K562 (cell line): ENCODE results near the gene PIF1. TPM values are rescaled to one million over a fixed set of nuclear protein-coding genes. Genes with fewer than 3 reads are reported as not detected.
A peak's percentile ranks its signal among the peaks of the same experiment; 100 is the strongest.

Experiments used
- ATAC-seq: fragments of 200-7000 bp; cut with Tn5 transposase; 3 replicates; pipeline ENCODE4 v1.9.1; 2020; ENCODE audit warnings: moderate library complexity
- BruUV-seq: library from RNA; stranded (reverse); fragments of 400-500 nt; replicated peaks from 2 replicates; lab custom pipeline; 2021; lab: Mats Ljungman, UMichigan
- CTCF ChIA-PET: fragments of 300-600 bp; formaldehyde crosslinking; extraction: SDS; loops from one replicate; lab custom pipeline; 2021; ENCODE audit warnings: low intra/inter-chr PET ratio; lab: Yijun Ruan, JAX
- POLR2A ChIA-PET: fragments of 300-600, 350-650 bp; sonication (Branson Sonifier 250); formaldehyde crosslinking; extraction: SDS; loops from one replicate; lab custom pipeline; 2021; ENCODE audit warnings: antibody characterized with exemption, inconsistent platforms; lab: Yijun Ruan, JAX
- DNase-seq, 4 experiments: peaks; one replicate each; pipeline versions ENCODE4 v3.0.0 to v3.0.0-alpha.2; 2011 to 2018; ENCODE audit warnings: low spot score in 3 of 4, mixed read lengths in 3 of 4; ENCODE audit errors: extremely low read depth in 1 of 4
- FAIRE-seq: peaks from 2 replicates; lab custom pipeline; 2011; peaks lifted over from hg19 to GRCh38; lab: Jason Lieb, UNC
- H2AFZ ChIP-seq: 2 replicates; pipeline ENCODE4 v1.6.0; 2011; ENCODE audit warnings: low read depth, low read length, control low read depth, inconsistent platforms
- H3K27ac ChIP-seq: fragments of 200-600 bp; 3 replicates; pipeline ENCODE4 v1.8.0; 2011; ENCODE audit warnings: low read depth, mild to moderate bottlenecking, control low read depth, inconsistent platforms, low read length, moderate library complexity, mixed read lengths; ENCODE audit errors: extremely low read depth
- H3K27me3 ChIP-seq, 2 experiments: fragments of 300-600 bp in 1 of 2; 2 replicates in 1 of 2; 3 replicates in 1 of 2; pipeline versions ENCODE4 v1.6.0 to v1.8.0; 2011; ENCODE audit warnings: inconsistent platforms in 2 of 2, low read length in 2 of 2, mild to moderate bottlenecking in 1 of 2, mixed read lengths in 1 of 2, moderate library complexity in 1 of 2; ENCODE audit not compliant: control insufficient read depth in 2 of 2, insufficient read depth in 2 of 2
- H3K36me3 ChIP-seq: fragments of 300-600 bp; 3 replicates; pipeline ENCODE4 v1.8.0; 2011; ENCODE audit warnings: mild to moderate bottlenecking, low read length, inconsistent platforms; ENCODE audit not compliant: control insufficient read depth, insufficient read depth
- H3K4me1 ChIP-seq, 2 experiments: fragments of 200-600 bp in 1 of 2; replicated peaks in 1 of 2; 2 replicates in 1 of 2; 3 replicates in 1 of 2; pipeline versions ENCODE4 v1.5.1 to v1.8.0; 2011; ENCODE audit warnings: inconsistent platforms in 2 of 2, low read length in 2 of 2, mild to moderate bottlenecking in 1 of 2, mixed read lengths in 1 of 2, moderate library complexity in 1 of 2; ENCODE audit not compliant: control insufficient read depth in 2 of 2, insufficient read depth in 2 of 2
- H3K4me2 ChIP-seq: 2 replicates; pipeline ENCODE4 v1.6.1; 2011; ENCODE audit warnings: low read length, control low read depth, inconsistent platforms, mixed read lengths; ENCODE audit not compliant: insufficient read depth
- H3K4me3 ChIP-seq: fragments of 200-600 bp; sonication (generic), shearing (Covaris generic); 2 replicates; pipeline ENCODE4 v1.5.1; 2016; ENCODE audit warnings: control low read depth, inconsistent platforms
- H3K79me2 ChIP-seq: fragments of 200-600 bp; 3 replicates; pipeline ENCODE4 v1.8.0; 2011; ENCODE audit warnings: low read length, inconsistent platforms; ENCODE audit not compliant: control insufficient read depth, insufficient read depth
- H3K9ac ChIP-seq, 2 experiments: 2 replicates each; pipeline versions ENCODE4 v1.6.0 to v1.6.1; 2011; ENCODE audit warnings: low read depth in 2 of 2, low read length in 2 of 2, control low read depth in 1 of 2, inconsistent platforms in 1 of 2, mild to moderate bottlenecking in 1 of 2, mixed read lengths in 1 of 2; ENCODE audit not compliant: insufficient read depth in 1 of 2
- H3K9me1 ChIP-seq: one replicate; pipeline ENCODE4 v1.6.0; 2011; ENCODE audit warnings: inconsistent platforms, mild to moderate bottlenecking, low read length, moderate library complexity; ENCODE audit not compliant: control insufficient read depth, insufficient read depth
- H3K9me3 ChIP-seq: replicated peaks from 2 replicates; pipeline ENCODE4 v1.5.1; 2011; ENCODE audit warnings: low read depth, low read length, inconsistent platforms; ENCODE audit not compliant: control insufficient read depth, insufficient read depth
- H4K20me1 ChIP-seq: replicated peaks from 2 replicates; pipeline ENCODE4 v1.6.1; 2011; ENCODE audit warnings: low read length, inconsistent platforms, mixed read lengths; ENCODE audit not compliant: control insufficient read depth, insufficient read depth
- KDM2B ChIP-seq: fragments of 250-450 bp; sonication (Bioruptor Pico); IDR thresholded peaks from 2 replicates; pipeline ENCODE4 v1.8.0; 2021; ENCODE audit warnings: mild to moderate bottlenecking, moderate library complexity
- PPARD ChIP-seq: fragments of 250-450 bp; sonication (Bioruptor Pico); IDR thresholded peaks from 2 replicates; pipeline ENCODE4 v1.8.0; 2022; ENCODE audit warnings: inconsistent platforms, mild to moderate bottlenecking, moderate library complexity
- RAD51 ChIP-seq: fragments of 450-650 bp; IDR thresholded peaks from 2 replicates; pipeline ENCODE4 v1.7.1; 2016; ENCODE audit warnings: low read depth, mild to moderate bottlenecking, borderline replicate concordance
- SLC30A9 ChIP-seq: fragments of 250-450 bp; sonication (Bioruptor Pico); IDR thresholded peaks from 2 replicates; pipeline ENCODE4 v1.8.0; 2022; ENCODE audit warnings: mild to moderate bottlenecking, moderate library complexity
- ZNF311 ChIP-seq: fragments of 250-450 bp; sonication (Bioruptor Pico); IDR thresholded peaks from 2 replicates; pipeline ENCODE4 v1.4.0; 2020; ENCODE audit warnings: mild to moderate bottlenecking, moderate library complexity
- ZNF609 ChIP-seq: sonication (generic); formaldehyde crosslinking; IDR thresholded peaks from 2 replicates; pipeline ENCODE4 v1.8.1; 2023; ENCODE audit warnings: missing genetic modification reagents, mild to moderate bottlenecking, borderline replicate concordance
- ZNF696 ChIP-seq: fragments of 250-450 bp; sonication (Bioruptor Pico); conservative IDR thresholded peaks from 2 replicates; pipeline ENCODE4 v1.4.0; 2020; ENCODE audit warnings: mild to moderate bottlenecking, moderate library complexity
- WGBS: fragments of 100-300 bp; shearing (Covaris generic); methylation state at CpG from one replicate; pipeline ENCODE4 v1.1.6; 2016; ENCODE audit warnings: low coverage, mixed read lengths; ENCODE audit not compliant: insufficient coverage; ENCODE audit errors: missing lambda C conversion rate; 5-methylcytosine and 5-hydroxymethylcytosine counted together
- in situ Hi-C: fragments of 300-500 bp; cut with MboI; formaldehyde crosslinking; loops from 4 replicates; pipeline ENCODE4 v1.15.0; 2018; ENCODE audit warnings: inconsistent platforms, mixed read lengths
- intact Hi-C: fragments of 100-400 bp; cut with micrococcal nuclease; formaldehyde crosslinking; loops from 2 replicates; pipeline ENCODE4 v1.14.2; 2022
- polyA plus RNA-seq, 8 experiments: library from polyadenylated mRNA; depleted of rRNA in 4 of 8; stranded (reverse) in 5 of 8; unstranded in 3 of 8; fragments of >200 nt; fragmentation: Nextera tagmentation in 2 of 8; fragmentation: Illumina TruSeq in 1 of 8; extraction: Ambion mirVana in 2 of 8; extraction: Trizol in 1 of 8; gene quantifications; 2 replicates each; pipeline versions ENCODE4 v1.2.1 to v1.2.3, GENCODE V29; 2011 to 2014; ENCODE audit warnings: inconsistent platforms in 1 of 8, missing spikeins in 1 of 8
- total RNA-seq, 7 experiments: library from RNA; depleted of rRNA in 6 of 7; stranded (reverse); fragments of >200 nt in 6 of 7; fragmentation: Illumina TruSeq in 2 of 7; extraction: Trizol in 2 of 7; gene quantifications; 2 replicates each; pipeline versions ENCODE4 v1.2.1 to v1.2.3, GENCODE V29; 2011 to 2021; ENCODE audit warnings: low replicate concordance in 1 of 7

The PIF1 gene
- total and polyA plus RNA-seq, 9 of the 15 experiments (the other 6 are each of a cell fraction or from before 2014, with no cell fraction given), result 1.1 to 37.9 (median 11.5) TPM

DNA sequence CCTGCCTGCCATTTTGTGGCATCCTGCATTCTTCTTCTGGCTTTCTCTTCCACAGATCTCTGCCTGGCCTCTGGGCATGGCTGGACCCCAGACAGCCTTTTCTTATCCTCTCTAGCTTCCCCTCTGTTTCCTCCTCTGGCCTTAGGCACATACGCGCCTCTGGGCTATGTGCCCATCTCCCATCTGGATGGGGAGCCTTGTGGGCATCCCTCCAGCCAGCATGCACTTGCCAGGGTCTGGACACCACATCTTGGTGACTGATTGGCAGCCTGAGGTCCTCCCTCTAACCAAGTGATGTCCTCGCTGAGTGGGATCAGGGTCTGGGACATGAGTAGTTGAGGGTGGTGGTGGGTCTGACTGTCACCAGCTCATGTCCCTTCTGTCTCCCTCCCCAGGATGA, 29.1 kb upstream of the PIF1 start:
- FAIRE-seq, result no peak
- WGBS, result 93% methylated on average over 3 of the region's 3 CpGs
- no peak overlapping the region for H3K4me2 ChIP-seq
- H3K36me3 ChIP-seq, result peaks cover 49% of the 10 kb centered on the region; the same call in 2 of the 3 replicates
- DNase-seq, result no peak
- CTCF ChIA-PET, result no interaction called here
- H3K27ac ChIP-seq, result no peak overlapping the region
- in situ Hi-C loops, result no loop called here
- intact Hi-C loops, result no loop called here
- no peaks in the 10 kb centered on the region for H3K79me2 ChIP-seq
- no peaks in the 10 kb centered on the region for H3K9me3 ChIP-seq
- no peak for TF ChIP-seq SLC30A9 (CRISPR knock-in tag)
- TF ChIP-seq PPARD (CRISPR knock-in tag), result no peak
- no peak for TF ChIP-seq RAD51
- TF ChIP-seq ZNF311 (CRISPR knock-in tag), result no peak
- TF ChIP-seq KDM2B, result no peak
- TF ChIP-seq ZNF609 (CRISPR knock-in tag), result no peak
- no peak for TF ChIP-seq ZNF696 (CRISPR knock-in tag)
- H3K9me1 ChIP-seq, result no peaks in the 10 kb centered on the region
- peaks cover 5% of the 10 kb centered on the region; the same call in 1 of the 2 replicates for H4K20me1 ChIP-seq
- no peaks in the 10 kb centered on the region for H3K27me3 ChIP-seq
- H3K9ac ChIP-seq, result 0 out of 4 replicates have a peak overlapping the region, but pooled peaks of 1 of the 2 experiments have one; percentile 42
- H3K4me1 ChIP-seq, result peaks cover 0 to 9% of the 10 kb centered on the region in 2 experiments; a peak in 3 of 5 replicates
- no peak overlapping the region for H2AFZ ChIP-seq
- BruUV-seq, result no TSS peak
- no peak overlapping the region for H3K4me3 ChIP-seq
- POLR2A ChIA-PET, result interaction anchor here (0.8 kb wide), 1 partner anchor 18 kb away, joined by 3 read pairs; no protein-coding TSS in a partner anchor
- no peak for ATAC-seq
